Measurements from ENCODE around the gene LRRC41.
"Not testable (repeated sequence)": the region's sequence is repeated elsewhere in the genome, so short reads cannot be mapped to it uniquely, and the experiment has no call there.

Gene LRRC41

DNA sequence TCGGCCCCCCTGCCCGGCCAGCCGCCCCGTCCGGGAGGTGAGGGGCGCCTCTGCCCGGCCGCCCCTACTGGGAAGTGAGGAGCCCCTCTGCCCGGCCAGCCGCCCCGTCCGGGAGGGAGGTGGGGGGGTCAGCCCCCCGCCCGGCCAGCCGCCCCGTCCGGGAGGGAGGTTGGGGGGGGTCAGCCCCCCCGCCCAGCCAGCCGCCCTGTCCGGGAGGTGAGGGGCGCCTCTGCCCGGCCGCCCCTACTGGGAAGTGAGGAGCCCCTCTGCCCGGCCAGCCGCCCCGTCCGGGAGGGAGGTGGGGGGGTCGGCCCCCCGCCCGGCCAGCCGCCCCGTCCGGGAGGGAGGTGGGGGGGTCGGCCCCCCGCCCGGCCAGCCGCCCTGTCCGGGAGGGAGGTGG is 61.7 kb downstream of the LRRC41 start:
- not testable (repeated sequence) for DNase-seq

DNA sequence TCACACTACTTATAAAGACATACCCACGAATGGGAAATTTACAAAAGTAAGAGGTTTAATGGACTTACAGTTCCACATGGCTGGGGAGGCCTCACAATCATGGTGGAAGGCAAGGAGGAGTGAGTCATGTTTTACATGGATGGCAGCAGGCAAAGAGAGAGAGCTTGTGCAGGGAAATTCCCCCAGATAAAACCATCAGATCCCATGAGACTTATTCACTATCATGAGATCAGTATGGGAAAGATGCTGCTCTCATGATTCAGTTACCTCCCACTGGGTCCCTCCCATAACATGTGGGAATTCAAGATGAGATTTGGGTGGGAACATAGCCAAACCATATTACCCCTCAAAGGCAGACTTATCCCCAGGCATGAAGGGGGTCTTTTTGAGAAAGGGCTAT is 64.6 kb downstream of the LRRC41 start:
- DNase-seq: not testable (repeated sequence)

- DNase-seq: no peak
Observed at GRCh38 chr1:46236882-46237281, 66.5 kb downstream of the LRRC41 start.

DNA sequence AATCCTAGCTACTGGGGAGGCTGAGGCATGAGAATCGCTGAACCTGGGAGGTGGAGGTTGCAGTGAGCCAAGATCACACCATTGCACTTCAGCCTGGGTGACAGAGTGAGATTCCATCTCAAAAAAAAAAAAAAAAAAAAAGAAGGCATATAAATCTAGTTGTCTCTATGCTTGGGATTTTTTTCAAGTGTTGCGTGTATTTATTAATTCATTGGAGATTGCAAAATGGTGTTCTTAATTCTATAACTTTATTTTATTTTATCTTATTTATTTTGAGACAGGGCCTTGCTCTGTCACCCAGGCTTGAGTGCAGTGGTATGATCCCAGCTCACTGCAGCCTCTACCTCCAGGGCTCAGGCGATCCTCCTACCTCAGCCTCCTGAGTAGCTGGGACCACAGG is 72.2 kb downstream of the LRRC41 start:
- not testable (repeated sequence) for DNase-seq
